Hematopoietic multipotent progenitor cell (in vitro differentiated cells): ENCODE measurements around the gene EPHA6. TPM values are rescaled to one million over a fixed set of nuclear protein-coding genes. Genes with fewer than 3 reads are reported as not detected.
A peak's percentile ranks its signal among the peaks of the same experiment; 100 is the strongest.

Source experiments
- DNase-seq, 3 donors: peaks; one replicate each; pipeline ENCODE4 v3.0.0-alpha.2; 2011 to 2015; ENCODE audit warnings: low read depth in 2 of 3, low spot score in 2 of 3
- total RNA-seq: library from RNA; depleted of rRNA; stranded (reverse); fragments of >200 nt; gene quantifications from one replicate; pipeline ENCODE4 v1.2.3, GENCODE V29; 2012

The EPHA6 gene
- total RNA-seq, 1 donor, result not detected

DNA sequence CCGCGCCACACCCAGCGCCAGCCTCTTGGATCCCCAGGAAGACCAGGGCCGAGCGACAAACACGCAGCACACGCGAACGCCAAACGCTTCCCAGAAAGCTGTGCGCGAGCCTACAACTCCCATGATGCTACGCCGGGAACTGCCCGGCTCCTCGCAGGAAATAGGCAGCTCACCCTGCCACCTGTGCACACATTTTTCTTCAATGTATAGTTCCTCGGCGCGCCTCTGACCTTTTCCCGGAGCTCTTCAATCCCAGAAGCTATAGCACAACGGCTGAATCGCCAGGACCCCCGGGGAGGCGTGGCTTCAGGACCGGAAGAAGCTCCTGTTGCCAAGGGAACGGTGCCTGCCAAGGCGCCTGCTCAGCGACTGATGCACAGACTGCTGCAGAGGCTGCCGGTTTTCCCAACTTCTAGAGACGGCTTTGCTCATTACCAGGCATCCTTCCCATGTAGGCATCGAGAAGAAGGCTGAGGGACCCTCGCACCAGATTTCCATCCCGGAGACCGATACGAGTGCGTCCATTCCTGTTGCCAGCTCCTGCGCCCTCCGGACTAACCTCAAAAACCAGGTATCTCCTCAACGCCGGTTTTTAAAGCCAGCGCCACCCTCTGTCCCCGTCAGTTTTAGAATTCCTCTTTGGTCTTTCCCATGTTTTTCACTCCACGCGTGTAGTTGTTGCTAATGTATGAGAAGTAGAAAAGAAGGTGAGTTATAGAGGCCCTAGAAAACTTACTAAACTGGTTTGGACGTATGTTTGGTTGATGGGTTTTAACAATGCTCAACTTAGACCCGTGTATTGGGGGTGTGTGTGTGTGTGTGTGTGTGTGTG, 950.2 kb downstream of the EPHA6 start, which contains the start of gene ARL6:
Gene ARL6, plus strand, starts transcription at position 352 of the 832 bp plus-strand sequence. CDS start 3,350 bp downstream, outside the sequence.
- DNase-seq, result peak; percentile 49 to 71 (median 70)

DNA sequence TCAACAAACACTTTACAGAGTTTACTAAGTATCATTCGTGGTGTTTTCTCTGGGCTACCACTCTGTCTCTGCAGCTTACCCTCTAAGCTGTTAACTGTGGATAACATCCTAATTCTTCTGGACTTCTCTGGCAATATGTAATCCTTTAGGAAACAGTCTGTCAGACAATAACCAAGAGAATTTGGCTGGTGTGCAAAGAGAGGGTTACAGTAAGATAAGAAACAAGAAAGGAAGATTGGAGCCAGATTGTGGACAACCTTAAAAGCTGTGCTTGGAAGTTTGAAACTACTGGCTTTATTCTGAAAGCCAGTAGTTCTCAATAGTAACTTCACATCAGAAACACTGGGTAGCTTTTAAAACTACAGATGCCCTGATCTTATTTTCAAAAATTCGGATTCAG, 950.9 kb downstream of the EPHA6 start:
- DNase-seq, result no peak

DNA sequence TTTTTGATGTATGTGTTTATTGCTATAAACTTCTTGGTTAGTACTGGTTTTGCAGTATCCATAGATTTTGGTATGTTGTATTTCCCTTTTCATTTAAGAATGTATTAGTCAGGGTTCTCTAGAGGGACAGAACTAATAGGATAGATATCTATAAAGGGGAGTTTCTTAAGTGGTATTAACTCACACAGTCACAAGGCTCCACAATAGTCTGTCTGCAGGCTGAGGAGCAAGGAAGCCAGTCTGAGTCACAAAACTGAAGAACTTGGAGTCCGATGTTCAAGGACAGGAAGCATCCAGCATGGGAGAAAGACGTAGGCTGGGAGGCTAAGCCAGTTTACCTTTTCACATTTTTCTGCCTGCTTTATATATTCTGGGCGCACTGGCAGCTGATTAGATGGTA, 958.5 kb downstream of the EPHA6 start:
- no peak for DNase-seq

DNA sequence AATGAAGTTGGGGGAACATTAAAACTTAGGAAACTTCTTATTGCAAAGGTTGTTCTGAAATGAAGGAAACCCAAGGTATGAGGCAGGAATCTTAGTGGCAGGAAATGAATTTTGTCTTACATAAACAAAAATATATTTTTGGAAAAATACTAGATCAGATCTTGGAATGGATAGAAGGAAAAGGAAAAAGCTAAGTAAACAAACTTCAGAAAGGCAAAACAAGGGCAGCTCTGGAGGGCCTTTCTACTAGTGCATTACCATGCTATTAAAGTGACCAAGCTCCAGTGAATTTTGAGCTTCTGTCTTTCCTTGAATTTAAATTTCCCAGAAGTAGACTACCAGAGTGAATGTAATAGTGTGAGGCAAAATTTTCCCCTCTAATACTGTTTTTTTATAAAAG, 963.8 kb downstream of the EPHA6 start:
- DNase-seq, result no peak

DNA sequence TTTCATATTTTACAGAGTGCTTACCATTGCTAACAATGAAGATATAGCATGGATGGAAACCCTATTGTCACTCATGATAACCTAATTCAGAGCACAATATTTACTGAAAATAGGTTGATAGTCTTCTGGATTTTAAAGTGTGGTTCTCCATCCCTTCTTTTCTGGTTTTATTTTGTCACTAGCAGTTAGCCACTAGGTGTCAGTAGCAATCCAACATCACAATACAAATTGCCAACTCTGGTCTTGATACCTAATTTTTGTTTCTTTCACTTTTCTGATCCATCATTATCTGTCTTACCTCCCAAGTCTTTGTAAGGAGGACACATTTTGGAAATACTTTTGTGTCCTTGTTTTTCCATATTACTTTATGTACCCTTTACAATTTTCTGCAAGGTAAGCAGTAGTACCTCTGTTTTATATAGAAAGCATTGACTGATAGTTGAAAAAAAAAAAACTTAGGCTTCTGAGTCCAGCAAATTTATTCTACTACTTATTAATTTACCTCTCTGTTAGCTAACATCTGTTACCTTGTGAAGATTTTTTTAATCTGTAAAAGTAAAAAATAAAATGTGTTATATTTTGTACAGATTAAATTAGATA, 979.1 kb downstream of the EPHA6 start:
- DNase-seq, result peak; percentile 25 to 80 (median 53)

DNA sequence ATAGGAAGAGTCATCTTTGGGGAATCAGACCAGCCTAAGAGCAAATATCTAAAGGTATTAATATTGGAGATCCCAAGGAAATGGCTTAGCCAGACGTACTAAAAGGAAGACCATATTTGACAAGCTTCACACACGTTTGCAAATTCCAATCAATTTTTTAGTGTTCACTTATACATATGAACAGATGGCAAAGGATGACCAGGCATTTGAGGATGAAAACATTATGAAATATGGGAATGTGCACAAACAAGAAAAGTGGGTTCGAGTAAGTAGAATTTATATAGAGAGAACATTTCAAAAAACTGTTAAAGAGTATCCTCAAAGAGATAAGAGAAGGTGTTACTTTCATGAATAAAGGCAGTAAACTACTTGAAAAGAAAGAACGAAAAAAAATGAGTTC, 981.6 kb downstream of the EPHA6 start:
- DNase-seq, result no peak
